OCI-LY1 (cell line): ENCODE results near the gene THAP12.

Source experiments
- CTCF ChIP-seq: fragments of 200-600 bp; sonication (generic), shearing (Covaris generic); IDR thresholded peaks from 2 replicates; pipeline ENCODE4 v1.5.1; 2017; ENCODE audit warnings: mild to moderate bottlenecking, antibody characterized with exemption, low read length, moderate library complexity, mixed read lengths
- EZH2 ChIP-seq: fragments of 200-600 bp; sonication (generic), shearing (Covaris generic); IDR thresholded peaks from 2 replicates; pipeline ENCODE4 v1.8.0; 2017; ENCODE audit warnings: borderline replicate concordance, mixed run types, mild to moderate bottlenecking, antibody characterized with exemption, low read length, moderate library complexity, mixed read lengths

DNA sequence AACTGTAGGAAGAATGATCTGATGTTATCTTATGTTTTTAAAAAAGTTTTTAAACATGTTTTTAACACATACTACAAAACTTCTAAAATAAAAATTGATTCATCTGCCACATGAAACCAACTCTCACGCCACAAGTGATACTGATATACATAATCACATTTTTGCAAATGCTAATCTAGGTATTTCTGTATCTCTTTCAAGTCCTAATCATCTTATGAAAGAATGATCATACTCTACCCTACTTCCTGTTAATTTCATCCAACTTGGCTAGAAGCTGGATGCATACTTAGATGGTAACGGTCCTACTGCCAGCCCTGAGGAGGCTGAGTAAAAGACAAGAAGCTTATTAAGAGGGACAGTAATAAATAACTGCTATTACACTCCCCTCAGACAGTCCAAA is 19.2 kb downstream of the THAP12 start:
- no peak for TF ChIP-seq CTCF
- no peak for TF ChIP-seq EZH2
